ENCODE measurements around the gene HPS4.

- TF ChIP-seq CTCF (IDR thresholded peaks at IDR 0.05 in 4 of 5, conservative IDR thresholded peaks at IDR 0.05 in 1 of 5) = no peak
- no peak for TF ChIP-seq POLR2A (IDR thresholded peaks at IDR 0.05)
These were observed 19.3 kb downstream of the HPS4 start for GRCh38 chr22:26464312-26464711.
